ENCODE measurements around the gene NRBF2.

Gene NRBF2

DNA sequence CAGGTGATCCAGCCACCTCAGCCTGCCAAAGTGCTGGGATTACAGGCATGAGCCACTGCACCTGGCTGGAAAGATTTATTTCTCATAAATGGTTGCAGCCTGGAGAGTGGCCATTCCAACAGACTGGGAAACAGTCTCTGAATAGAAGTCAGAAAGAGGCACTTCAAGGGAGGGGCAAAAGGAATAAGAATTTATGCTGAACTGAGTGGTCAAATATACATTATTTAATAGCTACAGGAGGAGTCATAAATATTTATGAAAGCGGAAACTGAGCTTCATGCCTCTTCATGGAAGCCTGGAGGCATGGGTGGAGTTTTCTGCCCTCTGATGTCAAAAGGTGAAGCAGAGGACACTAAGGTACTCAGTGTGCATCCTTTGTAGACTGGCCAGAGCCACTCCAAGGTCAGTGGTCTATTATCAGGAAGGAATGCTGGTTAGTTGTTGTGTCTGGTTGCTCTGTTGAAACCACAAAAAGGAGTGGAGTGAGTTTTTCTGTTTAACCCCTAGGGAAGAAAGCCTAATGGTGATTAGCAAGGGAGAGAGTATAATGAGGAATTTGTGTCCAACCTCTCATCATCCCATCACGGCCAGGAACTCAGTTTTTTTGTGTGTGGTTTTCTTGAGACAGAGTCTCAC, 9.3 kb upstream of the NRBF2 start:
- TF ChIP-seq, protein P1, sequence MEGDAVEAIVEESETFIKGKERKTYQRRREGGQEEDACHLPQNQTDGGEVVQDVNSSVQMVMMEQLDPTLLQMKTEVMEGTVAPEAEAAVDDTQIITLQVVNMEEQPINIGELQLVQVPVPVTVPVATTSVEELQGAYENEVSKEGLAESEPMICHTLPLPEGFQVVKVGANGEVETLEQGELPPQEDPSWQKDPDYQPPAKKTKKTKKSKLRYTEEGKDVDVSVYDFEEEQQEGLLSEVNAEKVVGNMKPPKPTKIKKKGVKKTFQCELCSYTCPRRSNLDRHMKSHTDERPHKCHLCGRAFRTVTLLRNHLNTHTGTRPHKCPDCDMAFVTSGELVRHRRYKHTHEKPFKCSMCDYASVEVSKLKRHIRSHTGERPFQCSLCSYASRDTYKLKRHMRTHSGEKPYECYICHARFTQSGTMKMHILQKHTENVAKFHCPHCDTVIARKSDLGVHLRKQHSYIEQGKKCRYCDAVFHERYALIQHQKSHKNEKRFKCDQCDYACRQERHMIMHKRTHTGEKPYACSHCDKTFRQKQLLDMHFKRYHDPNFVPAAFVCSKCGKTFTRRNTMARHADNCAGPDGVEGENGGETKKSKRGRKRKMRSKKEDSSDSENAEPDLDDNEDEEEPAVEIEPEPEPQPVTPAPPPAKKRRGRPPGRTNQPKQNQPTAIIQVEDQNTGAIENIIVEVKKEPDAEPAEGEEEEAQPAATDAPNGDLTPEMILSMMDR (IDR thresholded peaks at IDR 0.05; ENCODE audit: low read depth, low read length) = no peak
- no peak overlapping the region for H3K4me3 ChIP-seq (ENCODE audit: low read depth, low read length)

DNA sequence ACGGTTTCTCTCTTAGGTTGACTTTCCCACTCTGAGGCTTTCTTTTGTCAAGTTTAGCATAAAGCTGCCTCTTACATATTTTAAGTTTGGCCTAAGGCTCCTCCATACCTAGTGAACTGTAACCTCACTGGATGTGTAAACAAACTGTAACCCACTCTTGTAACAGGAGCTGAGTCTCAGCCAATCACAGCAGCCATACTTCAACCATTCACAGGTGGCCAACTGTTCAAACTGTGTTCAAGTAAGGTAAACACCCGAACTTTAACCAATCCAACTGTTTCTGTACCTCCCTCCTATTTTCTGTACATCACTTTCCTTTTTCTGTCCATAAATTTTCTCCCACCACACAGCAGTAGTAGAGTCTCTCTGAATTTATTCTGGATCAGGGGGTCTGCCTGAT, 7.7 kb upstream of the NRBF2 start:
- H3K4me3 ChIP-seq (ENCODE audit: low read depth, low read length) = no peak overlapping the region
- TF ChIP-seq, protein P1 (IDR thresholded peaks at IDR 0.05; ENCODE audit: low read depth, low read length) = no peak

DNA sequence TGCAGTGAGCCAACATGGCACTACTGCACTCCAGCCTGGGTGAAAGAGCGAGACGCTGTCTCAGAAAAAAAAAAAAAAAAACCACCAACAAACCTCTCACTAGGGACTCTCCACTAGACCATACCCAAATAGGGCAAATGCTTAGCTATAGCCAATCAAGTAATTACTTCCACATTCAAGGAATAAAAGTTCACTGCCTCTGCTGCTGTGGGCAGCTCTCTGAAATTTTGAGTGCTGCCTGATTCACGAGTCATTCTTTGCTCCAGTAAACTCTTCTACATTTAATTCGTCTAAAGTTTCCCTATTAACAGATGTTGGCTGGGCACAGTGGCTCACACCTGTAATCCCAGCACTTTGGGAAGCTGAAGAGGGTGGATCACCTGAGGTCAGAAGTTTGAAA, 4.7 kb upstream of the NRBF2 start:
- TF ChIP-seq, protein P1 (IDR thresholded peaks at IDR 0.05; ENCODE audit: low read depth, low read length) = no peak
- no peak overlapping the region for H3K4me3 ChIP-seq (ENCODE audit: low read depth, low read length)

DNA sequence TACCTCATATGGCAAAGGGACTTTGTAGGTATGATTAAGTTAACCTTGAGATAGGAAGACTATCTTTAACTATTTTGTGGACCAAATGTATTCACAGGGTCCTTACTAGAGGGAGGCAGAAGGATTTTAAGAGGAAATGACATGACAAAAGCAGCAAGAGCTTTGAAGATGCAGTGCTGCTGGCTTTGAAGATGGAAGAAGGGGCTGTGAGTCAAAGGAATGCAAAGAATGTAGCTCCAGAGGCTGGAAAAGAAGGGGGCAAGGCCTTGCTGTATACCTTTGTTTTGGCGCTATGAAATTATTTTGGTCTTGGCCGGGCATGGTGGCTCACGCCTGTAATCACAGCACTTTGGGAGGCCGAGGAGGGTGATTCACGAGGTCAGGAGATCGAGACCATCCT, 3.2 kb upstream of the NRBF2 start:
- H3K4me3 ChIP-seq (ENCODE audit: low read depth, low read length) = no peak overlapping the region
- TF ChIP-seq, protein P1 (IDR thresholded peaks at IDR 0.05; ENCODE audit: low read depth, low read length) = no peak

DNA sequence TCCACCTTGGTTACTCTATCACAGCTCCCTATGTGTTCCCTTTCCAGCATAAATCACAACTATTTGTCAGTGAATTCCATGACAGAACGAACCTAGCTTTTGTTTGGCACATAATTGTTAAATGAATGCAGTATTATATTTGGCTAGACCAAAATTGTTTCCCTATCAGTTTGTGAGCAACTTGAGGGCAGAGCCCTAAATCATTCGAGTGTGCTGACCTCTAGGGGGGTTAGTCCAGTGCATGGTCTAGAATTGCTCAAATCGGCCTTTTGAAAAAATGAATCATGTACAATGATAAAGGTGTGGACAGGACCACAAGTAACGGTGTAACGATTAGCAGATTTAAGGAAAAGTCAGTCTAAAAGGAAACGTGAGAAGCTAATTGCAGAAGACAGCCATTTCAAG, 475 bp upstream of the NRBF2 start:
- H3K4me3 ChIP-seq (ENCODE audit: low read depth, low read length) = peak overlapping the region; percentile 97
- TF ChIP-seq, protein P1 (IDR thresholded peaks at IDR 0.05; ENCODE audit: low read depth, low read length) = no peak

DNA sequence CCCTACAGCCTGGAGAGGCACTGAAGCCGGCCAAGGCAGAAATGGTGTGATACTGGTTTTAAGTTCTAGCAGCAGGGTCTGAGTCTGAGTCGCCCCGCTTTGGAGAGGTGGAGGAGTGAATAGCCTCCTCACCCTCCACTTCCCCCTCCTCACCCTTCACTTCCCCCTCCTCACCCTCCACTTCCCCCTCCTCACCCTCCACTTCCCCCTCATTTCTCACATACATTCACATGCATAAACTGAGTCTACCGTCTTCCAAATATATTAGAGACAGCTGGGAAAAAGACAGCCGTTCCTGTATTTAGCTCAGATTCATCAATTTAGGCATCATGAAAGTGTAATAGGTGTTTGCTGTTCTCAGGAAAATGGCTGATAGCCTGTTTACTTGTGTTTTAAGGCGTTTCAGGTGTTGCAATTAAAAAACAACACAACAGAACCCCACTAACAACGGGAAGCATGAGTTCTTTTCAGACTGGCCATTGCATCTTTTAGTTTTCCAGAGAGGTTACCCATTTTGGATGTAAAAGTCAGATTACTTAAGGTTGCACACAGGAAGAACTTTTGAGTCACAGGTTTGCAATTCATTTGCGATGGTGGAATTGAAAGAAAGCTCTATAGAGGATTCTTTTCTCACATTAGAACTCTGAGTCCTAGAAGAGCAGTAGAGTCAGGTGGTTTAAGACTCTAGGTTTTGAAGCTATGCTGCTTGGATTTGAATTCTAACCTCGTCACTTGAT, 861 bp downstream of the NRBF2 start:
- TF ChIP-seq, protein P1 (IDR thresholded peaks at IDR 0.05; ENCODE audit: low read depth, low read length) = no peak
- H3K4me3 ChIP-seq (ENCODE audit: low read depth, low read length) = peak overlapping the region; percentile 97

DNA sequence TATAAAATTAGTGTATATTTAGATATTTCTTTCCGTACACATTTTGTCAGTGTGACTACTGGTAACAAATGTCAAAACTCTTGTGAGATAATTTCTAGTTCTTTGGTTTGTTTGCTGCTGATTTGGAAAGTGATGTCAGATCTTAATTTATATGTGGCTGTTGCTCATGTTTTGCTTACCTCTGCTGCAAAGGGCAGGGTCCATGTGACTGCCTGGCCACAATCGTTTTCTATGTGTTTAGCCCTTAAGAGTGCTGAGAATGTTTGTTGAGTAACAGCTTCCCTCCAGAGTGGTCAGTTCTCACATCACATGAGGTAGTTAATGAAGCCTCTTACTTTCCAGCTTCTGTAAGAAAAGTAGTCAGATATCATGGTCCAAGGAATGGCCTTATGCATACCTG, 4.2 kb downstream of the NRBF2 start:
- no peak overlapping the region for H3K4me3 ChIP-seq (ENCODE audit: low read depth, low read length)
- TF ChIP-seq, protein P1 (IDR thresholded peaks at IDR 0.05; ENCODE audit: low read depth, low read length) = no peak
